GM12892 (cell line): ENCODE measurements around the gene TCAF1.
"Not testable (repeated sequence)": the region's sequence is repeated elsewhere in the genome, so short reads cannot be mapped to it uniquely, and the experiment has no call there.

Experiments
- POLR2A ChIP-seq: IDR thresholded peaks from 2 replicates; pipeline ENCODE4 v1.6.1; 2011; ENCODE audit warnings: low read depth, low read length, control low read depth
- POLR2AphosphoS5 ChIP-seq: IDR thresholded peaks from 2 replicates; pipeline ENCODE4 v1.6.1; 2011; ENCODE audit warnings: low read depth, low read length, control low read depth
- TAF1 ChIP-seq: IDR thresholded peaks from 2 replicates; pipeline ENCODE4 v1.6.1; 2011; ENCODE audit warnings: low read depth, mild to moderate bottlenecking, control low read depth, low read length, borderline replicate concordance

DNA sequence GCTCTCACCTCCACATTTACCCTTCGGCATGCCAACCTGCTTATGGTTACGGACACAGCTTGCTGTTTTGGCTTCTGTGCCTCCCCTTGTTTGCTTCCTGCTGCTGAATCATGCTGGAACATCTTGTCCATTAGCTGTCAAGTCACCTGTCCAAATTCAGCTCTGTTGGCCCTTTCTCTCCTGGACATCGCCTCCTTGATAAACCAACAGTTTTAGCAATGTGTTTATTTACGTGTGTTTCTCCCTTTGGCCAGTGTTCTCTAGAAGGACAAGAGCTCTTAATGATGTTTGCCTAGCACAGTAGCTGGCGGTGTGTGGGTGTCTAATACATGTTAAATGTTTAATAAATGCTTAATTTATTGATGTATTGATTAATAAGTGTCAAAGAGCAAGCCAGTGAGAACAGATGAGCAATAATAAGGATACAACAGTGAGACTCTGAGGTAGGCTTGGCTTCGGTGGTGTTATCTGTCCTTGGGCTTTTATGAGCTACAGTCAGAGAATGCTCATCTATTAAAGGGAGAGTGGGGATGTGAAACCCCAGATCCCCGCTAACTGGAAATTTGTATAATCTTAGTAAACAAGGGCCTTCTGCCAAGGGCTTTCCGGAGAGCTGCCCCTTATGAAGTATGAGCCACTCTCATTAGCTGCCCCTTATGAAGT is 85.4 kb downstream of the TCAF1 start:
- not testable (repeated sequence) for TF ChIP-seq POLR2A, POLR2AphosphoS5, TAF1
